ENCODE results near the gene ACOT7. TPM values are rescaled to one million over a fixed set of nuclear protein-coding genes. Genes with fewer than 3 reads are reported as not detected.
"Not testable (repeated sequence)": the region's sequence is repeated elsewhere in the genome, so short reads cannot be mapped to it uniquely, and the experiment has no call there.

The ACOT7 gene
- total RNA-seq, 5 donors from 2014 or later (not counting 1 experiment from before 2014, with no cell fraction given), result 6.1 to 9.3 (median 7.4) TPM

GRCh38 chr1:6307682-6308081 lies 85.9 kb downstream of the ACOT7 start:
- 90% methylated on average over 6 of the region's 7 CpGs for WGBS (ENCODE audit: insufficient coverage)
- ATAC-seq (replicated peaks in 1 of 4); POLR2A ChIA-PET: not testable (repeated sequence)

GRCh38 chr1:6307099-6307498 lies 86.5 kb downstream of the ACOT7 start:
- POLR2A ChIA-PET, result no interaction called here
- no peak overlapping the region for H3K4me3 Mint-ChIP-seq

More at GRCh38 chr1:6307682-6308081, 85.9 kb downstream of the ACOT7 start:
- not testable (repeated sequence) for H3K4me3 Mint-ChIP-seq; H3K9me3 ChIP-seq; H3K4me1 Mint-ChIP-seq; H3K9me3 Mint-ChIP-seq; DNase-seq; H3K27ac Mint-ChIP-seq; H3K4me1 ChIP-seq (ENCODE audit: control insufficient read depth in 1 of 2, extremely low read depth in 1 of 2, insufficient read depth in 2 of 2, low read length in 2 of 2); H3K27me3 Mint-ChIP-seq; H3K27ac ChIP-seq (ENCODE audit: low read length); H3K36me3 ChIP-seq (ENCODE audit: control insufficient read depth in 2 of 2, extremely low read depth in 1 of 2, insufficient read depth in 1 of 2, low read length in 1 of 2); H3K4me3 ChIP-seq (ENCODE audit: control insufficient read depth in 1 of 2, extremely low read depth in 1 of 2, low read length in 1 of 2); H3K27me3 ChIP-seq (replicated peaks in 1 of 2; ENCODE audit: control insufficient read depth in 2 of 2, extremely low read depth in 1 of 2, insufficient read depth in 2 of 2, low read length in 1 of 2)
- CTCF ChIA-PET, result interaction anchor here in 1 of 2 donors (0.6 kb wide), 1 partner anchor 8 kb away, joined by 3 read pairs; no protein-coding TSS in a partner anchor
- peaks cover 12% of the 10 kb centered on the region for H3K36me3 Mint-ChIP-seq

GRCh38 chr1:6303397-6304012 lies 90.1 kb downstream of the ACOT7 start:
- Histone ChIP-seq H3K9me3 (no peaks in the 10 kb centered on the region), H3K36me3 (ENCODE audit: control insufficient read depth in 2 of 2, extremely low read depth in 1 of 2, insufficient read depth in 1 of 2, low read length in 1 of 2) (no peaks in the 10 kb centered on the region), H3K27me3 (replicated peaks in 1 of 2; ENCODE audit: control insufficient read depth in 2 of 2, extremely low read depth in 1 of 2, insufficient read depth in 2 of 2, low read length in 1 of 2) (no peaks in the 10 kb centered on the region), H3K4me1 (ENCODE audit: control insufficient read depth in 1 of 2, extremely low read depth in 1 of 2, insufficient read depth in 2 of 2, low read length in 2 of 2) (no peaks in the 10 kb centered on the region), H3K4me3 (ENCODE audit: control insufficient read depth in 1 of 2, extremely low read depth in 1 of 2, low read length in 1 of 2) (no peak overlapping the region), H3K27ac (ENCODE audit: low read length) (no peak overlapping the region)
- WGBS (ENCODE audit: insufficient coverage), result 92% methylated on average over 6 of the region's 15 CpGs
- POLR2A ChIA-PET, result no interaction called here
- Mint-ChIP-seq H3K4me1 (no peaks in the 10 kb centered on the region), H3K9me3 (no peaks in the 10 kb centered on the region), H3K27ac (no peak overlapping the region), H3K27me3 (no peaks in the 10 kb centered on the region), H3K4me3 (no peak overlapping the region), H3K36me3 (peaks cover 22% of the 10 kb centered on the region)
- CTCF ChIA-PET, result no interaction called here
- no peak for ATAC-seq (replicated peaks in 1 of 4)
- DNase-seq, result no peak

More at GRCh38 chr1:6307099-6307498, 86.5 kb downstream of the ACOT7 start:
- ATAC-seq (replicated peaks in 1 of 4), result no peak
- Mint-ChIP-seq H3K27me3 (no peaks in the 10 kb centered on the region), H3K27ac (no peak overlapping the region), H3K36me3 (peaks cover 12% of the 10 kb centered on the region), H3K9me3 (no peaks in the 10 kb centered on the region), H3K4me1 (no peaks in the 10 kb centered on the region)
- Histone ChIP-seq H3K27ac (ENCODE audit: low read length) (no peak overlapping the region), H3K36me3 (ENCODE audit: control insufficient read depth in 2 of 2, extremely low read depth in 1 of 2, insufficient read depth in 1 of 2, low read length in 1 of 2) (no peaks in the 10 kb centered on the region), H3K4me3 (ENCODE audit: control insufficient read depth in 1 of 2, extremely low read depth in 1 of 2, low read length in 1 of 2) (no peak overlapping the region), H3K27me3 (replicated peaks in 1 of 2; ENCODE audit: control insufficient read depth in 2 of 2, extremely low read depth in 1 of 2, insufficient read depth in 2 of 2, low read length in 1 of 2) (no peaks in the 10 kb centered on the region), H3K9me3 (no peaks in the 10 kb centered on the region), H3K4me1 (ENCODE audit: control insufficient read depth in 1 of 2, extremely low read depth in 1 of 2, insufficient read depth in 2 of 2, low read length in 2 of 2) (no peaks in the 10 kb centered on the region)
- no peak for DNase-seq
- 100% methylated on average over 14 of the region's 15 CpGs for WGBS (ENCODE audit: insufficient coverage)
- CTCF ChIA-PET, result interaction anchor here in 1 of 2 donors (0.6 kb wide), 1 partner anchor 9 kb away, joined by 3 read pairs; no protein-coding TSS in a partner anchor

GRCh38 chr1:6302568-6302967 lies 91.0 kb downstream of the ACOT7 start:
- no peaks in the 10 kb centered on the region for H3K9me3 Mint-ChIP-seq
- H3K4me3 ChIP-seq (ENCODE audit: control insufficient read depth in 1 of 2, extremely low read depth in 1 of 2, low read length in 1 of 2), result no peak overlapping the region
- no peak overlapping the region for H3K27ac ChIP-seq (ENCODE audit: low read length)
- H3K27ac Mint-ChIP-seq, result no peak overlapping the region
- ChIA-PET CTCF (no interaction called here), POLR2A (no interaction called here)
- no peaks in the 10 kb centered on the region for H3K4me1 Mint-ChIP-seq
- H3K36me3 ChIP-seq (ENCODE audit: control insufficient read depth in 2 of 2, extremely low read depth in 1 of 2, insufficient read depth in 1 of 2, low read length in 1 of 2), result no peaks in the 10 kb centered on the region
- no peak overlapping the region for H3K4me3 Mint-ChIP-seq
- no peaks in the 10 kb centered on the region for H3K27me3 Mint-ChIP-seq
- 90% methylated on average over 7 of the region's 7 CpGs for WGBS (ENCODE audit: insufficient coverage)
- H3K9me3 ChIP-seq, result no peaks in the 10 kb centered on the region
- no peak for ATAC-seq (replicated peaks in 1 of 4)
- no peak for DNase-seq
- peaks cover 22% of the 10 kb centered on the region for H3K36me3 Mint-ChIP-seq
- no peaks in the 10 kb centered on the region for H3K4me1 ChIP-seq (ENCODE audit: control insufficient read depth in 1 of 2, extremely low read depth in 1 of 2, insufficient read depth in 2 of 2, low read length in 2 of 2)
- H3K27me3 ChIP-seq (replicated peaks in 1 of 2; ENCODE audit: control insufficient read depth in 2 of 2, extremely low read depth in 1 of 2, insufficient read depth in 2 of 2, low read length in 1 of 2), result no peaks in the 10 kb centered on the region

GRCh38 chr1:6301526-6301925 lies 92.0 kb downstream of the ACOT7 start:
- Mint-ChIP-seq H3K36me3 (peaks cover 17% of the 10 kb centered on the region), H3K27me3 (no peaks in the 10 kb centered on the region), H3K4me3 (no peak overlapping the region), H3K4me1 (no peaks in the 10 kb centered on the region), H3K9me3 (no peaks in the 10 kb centered on the region), H3K27ac (no peak overlapping the region)
- H3K27ac ChIP-seq (ENCODE audit: low read length), result no peak overlapping the region
- no peak for DNase-seq
- ATAC-seq (replicated peaks in 1 of 4), result no peak
- ChIA-PET POLR2A (no interaction called here), CTCF (no interaction called here)
- H3K27me3 ChIP-seq (replicated peaks in 1 of 2; ENCODE audit: control insufficient read depth in 2 of 2, extremely low read depth in 1 of 2, insufficient read depth in 2 of 2, low read length in 1 of 2), result no peaks in the 10 kb centered on the region
- no peaks in the 10 kb centered on the region for H3K36me3 ChIP-seq (ENCODE audit: control insufficient read depth in 2 of 2, extremely low read depth in 1 of 2, insufficient read depth in 1 of 2, low read length in 1 of 2)
- no peaks in the 10 kb centered on the region for H3K9me3 ChIP-seq
- no peaks in the 10 kb centered on the region for H3K4me1 ChIP-seq (ENCODE audit: control insufficient read depth in 1 of 2, extremely low read depth in 1 of 2, insufficient read depth in 2 of 2, low read length in 2 of 2)
- 93% methylated on average over 4 of the region's 8 CpGs for WGBS (ENCODE audit: insufficient coverage)
- H3K4me3 ChIP-seq (ENCODE audit: control insufficient read depth in 1 of 2, extremely low read depth in 1 of 2, low read length in 1 of 2), result no peak overlapping the region

GRCh38 chr1:6300342-6301048 lies 93.1 kb downstream of the ACOT7 start:
- Mint-ChIP-seq H3K4me3 (no peak overlapping the region), H3K4me1 (peaks cover 0 to under 1% (median 0%) of the 10 kb centered on the region in 3 donors), H3K27me3 (no peaks in the 10 kb centered on the region), H3K27ac (no peak overlapping the region), H3K9me3 (no peaks in the 10 kb centered on the region), H3K36me3 (peaks cover 15% of the 10 kb centered on the region)
- ChIA-PET POLR2A (no interaction called here), CTCF (no interaction called here)
- H3K27ac ChIP-seq (ENCODE audit: low read length), result no peak overlapping the region
- no peaks in the 10 kb centered on the region for H3K27me3 ChIP-seq (replicated peaks in 1 of 2; ENCODE audit: control insufficient read depth in 2 of 2, extremely low read depth in 1 of 2, insufficient read depth in 2 of 2, low read length in 1 of 2)
- no peak for ATAC-seq (replicated peaks in 1 of 4)
- DNase-seq, result no peak
- H3K4me3 ChIP-seq (ENCODE audit: control insufficient read depth in 1 of 2, extremely low read depth in 1 of 2, low read length in 1 of 2), result no peak overlapping the region
- H3K4me1 ChIP-seq (ENCODE audit: control insufficient read depth in 1 of 2, extremely low read depth in 1 of 2, insufficient read depth in 2 of 2, low read length in 2 of 2), result peaks cover 0 to 3% of the 10 kb centered on the region in 2 experiments
- H3K9me3 ChIP-seq, result no peaks in the 10 kb centered on the region
- 95% methylated on average over 24 of the region's 32 CpGs for WGBS (ENCODE audit: insufficient coverage)
- no peaks in the 10 kb centered on the region for H3K36me3 ChIP-seq (ENCODE audit: control insufficient read depth in 2 of 2, extremely low read depth in 1 of 2, insufficient read depth in 1 of 2, low read length in 1 of 2)

Measured in T-cell (primary cell).